Tibial nerve (tissue), 4 donors: Measurements from ENCODE around the gene DHX58. TPM values are rescaled to one million over a fixed set of nuclear protein-coding genes. Genes with fewer than 3 reads are reported as not detected.
A peak's percentile ranks its signal among the peaks of the same experiment; 100 is the strongest.

Source experiments
- DNase-seq, 2 donors: peaks; one replicate each; pipeline ENCODE4 v3.0.0-alpha.2; 2019; ENCODE audit warnings: low spot score in 2 of 2
- H3K27ac ChIP-seq, 4 donors: fragments of 200-600 bp; sonication (generic) in 3 of 4; one replicate each; pipeline ENCODE4 v1.5.1; 2017 to 2019; ENCODE audit warnings: mild to moderate bottlenecking in 1 of 4
- H3K27me3 ChIP-seq, 2 donors: fragments of 200-600 bp; sonication (generic) in 1 of 2; one replicate each; pipeline versions ENCODE4 v1.5.1 to v1.6.0; 2017 to 2019
- H3K36me3 ChIP-seq, 3 donors: fragments of 200-600 bp; sonication (generic); one replicate each; pipeline ENCODE4 v1.5.1; 2018 to 2019
- H3K4me1 ChIP-seq, 4 donors: fragments of 200-600 bp; sonication (generic) in 3 of 4; one replicate each; pipeline ENCODE4 v1.5.1; 2017 to 2019
- H3K4me3 ChIP-seq, 4 donors: fragments of 200-600 bp; sonication (generic) in 3 of 4; one replicate each; pipeline ENCODE4 v1.5.1; 2017 to 2019; ENCODE audit warnings: mild to moderate bottlenecking in 1 of 4, moderate library complexity in 1 of 4
- H3K9me3 ChIP-seq, 4 donors: fragments of 200-600 bp; sonication (generic) in 3 of 4; one replicate each; pipeline ENCODE4 v1.5.1; 2017 to 2019
- CTCF ChIP-seq, 5 experiments: fragments of 200-600 bp in 3 of 5; fragments of 450-650 bp in 2 of 5; sonication (generic) in 3 of 5; IDR thresholded peaks; one replicate each; pipeline ENCODE4 v1.5.1; 2016 to 2019; ENCODE audit warnings: antibody characterized with exemption in 5 of 5, mild to moderate bottlenecking in 3 of 5, moderate library complexity in 2 of 5
- EP300 ChIP-seq, 2 donors: sonication (generic); formaldehyde crosslinking; IDR thresholded peaks; one replicate each; pipeline ENCODE4 v1.6.1; 2017; ENCODE audit warnings: antibody characterized with exemption in 2 of 2, mild to moderate bottlenecking in 1 of 2
- POLR2A ChIP-seq, 2 donors: fragments of 450-650 bp; IDR thresholded peaks; one replicate each; pipeline ENCODE4 v1.6.1; 2017; ENCODE audit warnings: antibody characterized with exemption in 2 of 2, mild to moderate bottlenecking in 2 of 2, moderate library complexity in 2 of 2
- WGBS, 2 donors: methylation state at CpG; one replicate each; pipeline ENCODE4 v1.1.5; 2018; 5-methylcytosine and 5-hydroxymethylcytosine counted together
- total RNA-seq, 4 donors: library from RNA; depleted of rRNA; stranded (reverse); fragments of >200 nt; gene quantifications; one replicate each; pipeline ENCODE4 v1.1.0, GENCODE V29; 2016

DHX58 gene
- 10 to 100 TPM; 15.9 to 29.4 (median 21.7) TPM for total RNA-seq

GRCh38 chr17:42112552-42113176, at the start of gene DHX58:
DHX58 (minus strand) TSS chr17:42112714; CDS start chr17:42111892, 822 bp downstream.
- 1 to 2% methylated on average over 10 of the region's 10 CpGs for WGBS, 2 donors
- Histone ChIP-seq H3K36me3 (peaks cover 0 to 68% (median 0%) of the 10 kb centered on the region in 3 donors), H3K9me3 (no peaks in the 10 kb centered on the region), H3K27ac (peak within 1 kb of the TSS; percentile 64 to 95 (median 94)), H3K27me3 (no peaks in the 10 kb centered on the region), H3K4me1 (peaks cover 0 to 46% (median 20%) of the 10 kb centered on the region in 4 donors), H3K4me3 (peak within 1 kb of the TSS; percentile 40 to 72 (median 66))
- DNase-seq = peak; percentile 50 to 76
- peak; percentile 41 to 65 for TF ChIP-seq POLR2A (IDR thresholded peaks at IDR 0.05)
- TF ChIP-seq EP300 (IDR thresholded peaks at IDR 0.05) = peak in 1 of 2 donors; percentile 91
- no peak for TF ChIP-seq CTCF (IDR thresholded peaks at IDR 0.05)

- H3K36me3 ChIP-seq = no peaks in the 10 kb centered on the region
- peaks cover 0 to 2% (median 0%) of the 10 kb centered on the region in 4 donors for H3K4me1 ChIP-seq
- DNase-seq = no peak
- WGBS, 2 donors = 93% methylated on average over 7 of the region's 7 CpGs
- H3K27ac ChIP-seq = no peak overlapping the region
- peaks cover 0 to 6% (median 0%) of the 10 kb centered on the region in 4 donors for H3K9me3 ChIP-seq
- no peak for TF ChIP-seq CTCF (IDR thresholded peaks at IDR 0.05)
- TF ChIP-seq POLR2A (IDR thresholded peaks at IDR 0.05) = no peak
- no peak for TF ChIP-seq EP300 (IDR thresholded peaks at IDR 0.05)
- H3K4me3 ChIP-seq = no peak overlapping the region
- H3K27me3 ChIP-seq = no peaks in the 10 kb centered on the region
These were observed 48.0 kb upstream of the DHX58 start for GRCh38 chr17:42160531-42160910.

- no peak overlapping the region for H3K27ac ChIP-seq
- H3K4me1 ChIP-seq = peaks cover 0 to 6% (median 0%) of the 10 kb centered on the region in 4 donors
- peaks cover 0 to 8% (median 0%) of the 10 kb centered on the region in 4 donors for H3K9me3 ChIP-seq
- no peak for DNase-seq
- 73% methylated on average over 14 of the region's 14 CpGs for whole genome bisulfite sequencing, 2 donors
- H3K27me3 ChIP-seq = no peaks in the 10 kb centered on the region
- H3K4me3 ChIP-seq = no peak overlapping the region
- H3K36me3 ChIP-seq = no peaks in the 10 kb centered on the region
- TF ChIP-seq POLR2A (IDR thresholded peaks at IDR 0.05) = no peak
- no peak for TF ChIP-seq EP300 (IDR thresholded peaks at IDR 0.05)
- no peak for TF ChIP-seq CTCF (IDR thresholded peaks at IDR 0.05)
These were observed 47.4 kb upstream of the DHX58 start for GRCh38 chr17:42159796-42160530.

GRCh38 chr17:42155614-42156045, 43.1 kb upstream of the DHX58 start:
- Histone ChIP-seq H3K27ac (peak overlapping the region in 2 of 4 donors; percentile 69 to 89), H3K4me1 (peaks cover 0 to 41% (median 23%) of the 10 kb centered on the region in 4 donors), H3K9me3 (peaks cover 0 to 8% (median 0%) of the 10 kb centered on the region in 4 donors), H3K27me3 (no peaks in the 10 kb centered on the region), H3K4me3 (peak overlapping the region; percentile 34 to 93 (median 74)), H3K36me3 (peaks cover 0 to 12% (median 0%) of the 10 kb centered on the region in 3 donors)
- 27% methylated on average over 17 of the region's 17 CpGs for WGBS, 2 donors
- no peak for DNase-seq
- TF ChIP-seq POLR2A (IDR thresholded peaks at IDR 0.05) (no peak), EP300 (IDR thresholded peaks at IDR 0.05) (no peak), CTCF (IDR thresholded peaks at IDR 0.05) (no peak)
